ENCODE measurements around the gene RALGDS.

- TF ChIP-seq, protein P1, sequence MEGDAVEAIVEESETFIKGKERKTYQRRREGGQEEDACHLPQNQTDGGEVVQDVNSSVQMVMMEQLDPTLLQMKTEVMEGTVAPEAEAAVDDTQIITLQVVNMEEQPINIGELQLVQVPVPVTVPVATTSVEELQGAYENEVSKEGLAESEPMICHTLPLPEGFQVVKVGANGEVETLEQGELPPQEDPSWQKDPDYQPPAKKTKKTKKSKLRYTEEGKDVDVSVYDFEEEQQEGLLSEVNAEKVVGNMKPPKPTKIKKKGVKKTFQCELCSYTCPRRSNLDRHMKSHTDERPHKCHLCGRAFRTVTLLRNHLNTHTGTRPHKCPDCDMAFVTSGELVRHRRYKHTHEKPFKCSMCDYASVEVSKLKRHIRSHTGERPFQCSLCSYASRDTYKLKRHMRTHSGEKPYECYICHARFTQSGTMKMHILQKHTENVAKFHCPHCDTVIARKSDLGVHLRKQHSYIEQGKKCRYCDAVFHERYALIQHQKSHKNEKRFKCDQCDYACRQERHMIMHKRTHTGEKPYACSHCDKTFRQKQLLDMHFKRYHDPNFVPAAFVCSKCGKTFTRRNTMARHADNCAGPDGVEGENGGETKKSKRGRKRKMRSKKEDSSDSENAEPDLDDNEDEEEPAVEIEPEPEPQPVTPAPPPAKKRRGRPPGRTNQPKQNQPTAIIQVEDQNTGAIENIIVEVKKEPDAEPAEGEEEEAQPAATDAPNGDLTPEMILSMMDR (IDR thresholded peaks at IDR 0.05): no peak
- TF ChIP-seq, protein P2, sequence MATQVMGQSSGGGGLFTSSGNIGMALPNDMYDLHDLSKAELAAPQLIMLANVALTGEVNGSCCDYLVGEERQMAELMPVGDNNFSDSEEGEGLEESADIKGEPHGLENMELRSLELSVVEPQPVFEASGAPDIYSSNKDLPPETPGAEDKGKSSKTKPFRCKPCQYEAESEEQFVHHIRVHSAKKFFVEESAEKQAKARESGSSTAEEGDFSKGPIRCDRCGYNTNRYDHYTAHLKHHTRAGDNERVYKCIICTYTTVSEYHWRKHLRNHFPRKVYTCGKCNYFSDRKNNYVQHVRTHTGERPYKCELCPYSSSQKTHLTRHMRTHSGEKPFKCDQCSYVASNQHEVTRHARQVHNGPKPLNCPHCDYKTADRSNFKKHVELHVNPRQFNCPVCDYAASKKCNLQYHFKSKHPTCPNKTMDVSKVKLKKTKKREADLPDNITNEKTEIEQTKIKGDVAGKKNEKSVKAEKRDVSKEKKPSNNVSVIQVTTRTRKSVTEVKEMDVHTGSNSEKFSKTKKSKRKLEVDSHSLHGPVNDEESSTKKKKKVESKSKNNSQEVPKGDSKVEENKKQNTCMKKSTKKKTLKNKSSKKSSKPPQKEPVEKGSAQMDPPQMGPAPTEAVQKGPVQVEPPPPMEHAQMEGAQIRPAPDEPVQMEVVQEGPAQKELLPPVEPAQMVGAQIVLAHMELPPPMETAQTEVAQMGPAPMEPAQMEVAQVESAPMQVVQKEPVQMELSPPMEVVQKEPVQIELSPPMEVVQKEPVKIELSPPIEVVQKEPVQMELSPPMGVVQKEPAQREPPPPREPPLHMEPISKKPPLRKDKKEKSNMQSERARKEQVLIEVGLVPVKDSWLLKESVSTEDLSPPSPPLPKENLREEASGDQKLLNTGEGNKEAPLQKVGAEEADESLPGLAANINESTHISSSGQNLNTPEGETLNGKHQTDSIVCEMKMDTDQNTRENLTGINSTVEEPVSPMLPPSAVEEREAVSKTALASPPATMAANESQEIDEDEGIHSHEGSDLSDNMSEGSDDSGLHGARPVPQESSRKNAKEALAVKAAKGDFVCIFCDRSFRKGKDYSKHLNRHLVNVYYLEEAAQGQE (IDR thresholded peaks at IDR 0.05; ENCODE audit: insufficient read depth in 1 of 2, low read depth in 2 of 2, low read length in 1 of 2): no peak
Observed at GRCh38 chr9:133118568-133118967, 2.5 kb downstream of the RALGDS start.
